ENCODE results near the gene SYTL2. TPM values are rescaled to one million over a fixed set of nuclear protein-coding genes. Genes with fewer than 3 reads are reported as not detected.

The SYTL2 gene
- total and polyA plus RNA-seq, 2 experiments from 2014 or later: 8.9 to 66.6 TPM

- no peak overlapping the region for H3K4me2 ChIP-seq
- H3K27ac ChIP-seq: no peak overlapping the region
These were observed 4.9 kb downstream of the SYTL2 start for GRCh38 chr11:85806016-85806415.

GRCh38 chr11:85805387-85805786, 5.6 kb downstream of the SYTL2 start:
- no peaks in the 10 kb centered on the region for H4K20me1 ChIP-seq (ENCODE audit: insufficient read depth, poor library complexity, severe bottlenecking)
- no peak overlapping the region for H3K27ac ChIP-seq
- 50% methylated on average over 1 of the region's 1 CpG for WGBS (ENCODE audit: low lambda C conversion rate, missing lambda C conversion rate)
- H3K79me2 ChIP-seq: peaks cover 28% of the 10 kb centered on the region
- no peak for DNase-seq (ENCODE audit: low spot score)
- TF ChIP-seq EZH2phosphoT487 (IDR thresholded peaks at IDR 0.05; ENCODE audit: low read depth, severe bottlenecking, unreplicated experiment): no peak
- H3K9me3 ChIP-seq (ENCODE audit: low read depth): no peaks in the 10 kb centered on the region
- H2AFZ ChIP-seq: no peak overlapping the region
- H3K4me2 ChIP-seq: no peak overlapping the region
- no peaks in the 10 kb centered on the region for H3K36me3 ChIP-seq (replicated peaks; ENCODE audit: insufficient read depth, low read depth)
- H3K4me3 ChIP-seq: no peak overlapping the region
- H3K9me2 ChIP-seq (replicated peaks; ENCODE audit: insufficient read depth): no peaks in the 10 kb centered on the region
- no peaks in the 10 kb centered on the region for H3K27me3 ChIP-seq
- peaks cover under 1% of the 10 kb centered on the region for H3K4me1 ChIP-seq (ENCODE audit: insufficient read depth)

More at GRCh38 chr11:85806016-85806415, 4.9 kb downstream of the SYTL2 start:
- Histone ChIP-seq H4K20me1 (ENCODE audit: insufficient read depth, poor library complexity, severe bottlenecking) (no peaks in the 10 kb centered on the region), H3K79me2 (peaks cover 28% of the 10 kb centered on the region), H3K4me3 (no peak overlapping the region), H2AFZ (no peak overlapping the region), H3K27me3 (no peaks in the 10 kb centered on the region), H3K9me3 (ENCODE audit: low read depth) (no peaks in the 10 kb centered on the region), H3K4me1 (ENCODE audit: insufficient read depth) (no peaks in the 10 kb centered on the region), H3K9me2 (replicated peaks; ENCODE audit: insufficient read depth) (no peaks in the 10 kb centered on the region), H3K36me3 (replicated peaks; ENCODE audit: insufficient read depth, low read depth) (no peaks in the 10 kb centered on the region)
- TF ChIP-seq EZH2 (IDR thresholded peaks at IDR 0.05; ENCODE audit: borderline replicate concordance) (no peak), EZH2phosphoT487 (IDR thresholded peaks at IDR 0.05; ENCODE audit: low read depth, severe bottlenecking, unreplicated experiment) (no peak), CTCF (IDR thresholded peaks at IDR 0.05; ENCODE audit: poor library complexity) (no peak)
- no peak for DNase-seq (ENCODE audit: low spot score)

DNA sequence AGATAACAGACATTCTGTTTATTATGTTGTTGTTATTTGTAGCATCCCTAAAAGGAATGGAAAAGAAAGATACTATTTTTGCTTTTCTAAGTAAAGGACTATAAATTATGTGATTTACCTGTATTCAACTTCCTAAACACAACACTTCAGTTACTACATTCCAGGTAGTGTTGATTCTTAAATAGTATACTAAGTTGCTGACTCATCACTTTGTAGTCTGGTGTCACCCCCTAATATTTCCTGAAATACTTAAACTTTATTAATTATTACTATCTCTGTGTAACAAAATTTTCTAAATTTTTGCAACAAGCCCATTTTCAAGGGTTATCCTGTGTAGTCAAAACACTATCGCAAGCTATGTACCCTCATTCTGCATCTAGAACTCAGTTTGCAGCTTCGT, 7.0 kb downstream of the SYTL2 start:
- Histone ChIP-seq H3K79me2 (peaks cover 28% of the 10 kb centered on the region), H3K4me2 (no peak overlapping the region), H2AFZ (no peak overlapping the region), H3K27me3 (no peaks in the 10 kb centered on the region), H4K20me1 (ENCODE audit: insufficient read depth, poor library complexity, severe bottlenecking) (no peaks in the 10 kb centered on the region), H3K36me3 (replicated peaks; ENCODE audit: insufficient read depth, low read depth) (no peaks in the 10 kb centered on the region), H3K9me3 (ENCODE audit: low read depth) (no peaks in the 10 kb centered on the region), H3K4me3 (no peak overlapping the region), H3K27ac (no peak overlapping the region), H3K4me1 (ENCODE audit: insufficient read depth) (peaks cover 12% of the 10 kb centered on the region), H3K9me2 (replicated peaks; ENCODE audit: insufficient read depth) (no peaks in the 10 kb centered on the region)
- TF ChIP-seq EZH2phosphoT487 (IDR thresholded peaks at IDR 0.05; ENCODE audit: low read depth, severe bottlenecking, unreplicated experiment) (no peak), CTCF (IDR thresholded peaks at IDR 0.05; ENCODE audit: poor library complexity) (no peak), EZH2 (IDR thresholded peaks at IDR 0.05; ENCODE audit: borderline replicate concordance) (no peak)
- 98% methylated on average over 2 of the region's 2 CpGs for WGBS (ENCODE audit: low lambda C conversion rate, missing lambda C conversion rate)
- no peak for DNase-seq (ENCODE audit: low spot score)

DNA sequence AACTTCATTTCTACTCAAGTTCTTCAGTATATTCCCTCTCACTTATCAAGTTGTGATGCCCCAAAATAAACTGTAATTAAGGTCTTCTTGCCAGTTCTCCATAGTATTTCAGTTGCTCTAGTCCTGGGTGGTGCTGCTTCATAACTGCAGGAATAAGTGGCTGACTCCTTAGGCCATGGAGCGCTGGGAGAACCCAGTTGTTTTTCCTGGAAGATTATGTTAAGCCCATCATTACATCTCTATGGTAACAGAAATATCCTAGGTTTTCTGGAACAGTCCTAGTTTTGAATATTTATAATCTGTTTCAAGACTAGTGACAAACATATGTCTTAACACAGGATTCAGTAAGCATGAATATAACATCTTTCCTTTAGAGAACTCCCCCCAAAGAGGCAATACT, 7.6 kb downstream of the SYTL2 start:
- TF ChIP-seq EZH2 (IDR thresholded peaks at IDR 0.05; ENCODE audit: borderline replicate concordance): no peak
- no peak for TF ChIP-seq CTCF (IDR thresholded peaks at IDR 0.05; ENCODE audit: poor library complexity)
- TF ChIP-seq EZH2phosphoT487 (IDR thresholded peaks at IDR 0.05; ENCODE audit: low read depth, severe bottlenecking, unreplicated experiment): no peak
- Histone ChIP-seq H3K9me3 (ENCODE audit: low read depth) (no peaks in the 10 kb centered on the region), H3K4me2 (no peak overlapping the region), H3K27me3 (no peaks in the 10 kb centered on the region), H3K9me2 (replicated peaks; ENCODE audit: insufficient read depth) (no peaks in the 10 kb centered on the region), H2AFZ (no peak overlapping the region), H4K20me1 (ENCODE audit: insufficient read depth, poor library complexity, severe bottlenecking) (no peaks in the 10 kb centered on the region), H3K27ac (no peak overlapping the region), H3K36me3 (replicated peaks; ENCODE audit: insufficient read depth, low read depth) (no peaks in the 10 kb centered on the region), H3K4me3 (no peak overlapping the region), H3K4me1 (ENCODE audit: insufficient read depth) (peaks cover 12% of the 10 kb centered on the region), H3K79me2 (peaks cover 22% of the 10 kb centered on the region)
- 94% methylated on average over 1 of the region's 1 CpG for WGBS (ENCODE audit: low lambda C conversion rate, missing lambda C conversion rate)
- DNase-seq (ENCODE audit: low spot score): no peak
